ENCODE data around the gene FKBP5. TPM values are rescaled to one million over a fixed set of nuclear protein-coding genes. Genes with fewer than 3 reads are reported as not detected.
A peak's percentile ranks its signal among the peaks of the same experiment; 100 is the strongest.

The FKBP5 gene
- total RNA-seq, 1 donor from 2014 or later: 112 TPM

- no peaks in the 10 kb centered on the region for H3K36me3 ChIP-seq
- peaks cover 23 to 26% of the 10 kb centered on the region in 2 donors for H3K4me1 ChIP-seq
- peak overlapping the region in 1 of 2 donors; percentile 36 for H3K4me3 ChIP-seq
- no peaks in the 10 kb centered on the region for H3K27me3 ChIP-seq
- intact Hi-C loops (cut with DNase I): loop anchor here (10.0 kb wide), 1 partner anchor 1475 kb away; the partner anchor contains the start of gene SMIM29
- peak in 1 of 2 donors; percentile 80 for DNase-seq (ENCODE audit: low spot score in 2 of 2)
- no peaks in the 10 kb centered on the region for H3K9me3 ChIP-seq
- no peak for TF ChIP-seq CTCF (IDR thresholded peaks at IDR 0.05)
- H3K27ac ChIP-seq: peak overlapping the region; percentile 70 to 78
Measured at GRCh38 chr6:35719830-35720733, 31.4 kb upstream of the FKBP5 start.

- intact Hi-C loops (cut with DNase I): no loop called here
- TF ChIP-seq CTCF (IDR thresholded peaks at IDR 0.05): no peak
- peak overlapping the region; percentile 70 to 78 for H3K27ac ChIP-seq
- H3K36me3 ChIP-seq: no peaks in the 10 kb centered on the region
- no peaks in the 10 kb centered on the region for H3K9me3 ChIP-seq
- no peaks in the 10 kb centered on the region for H3K27me3 ChIP-seq
- H3K4me1 ChIP-seq: peaks cover 16 to 21% of the 10 kb centered on the region in 2 donors
- H3K4me3 ChIP-seq: peak overlapping the region in 1 of 2 donors; percentile 36
- DNase-seq (ENCODE audit: low spot score in 2 of 2): no peak
Measured at GRCh38 chr6:35719404-35719829, 30.7 kb upstream of the FKBP5 start.

- DNase-seq (ENCODE audit: low spot score in 2 of 2): no peak
- H3K27ac ChIP-seq: peak overlapping the region; percentile 70 to 78
- no peak overlapping the region for H3K4me3 ChIP-seq
Measured at GRCh38 chr6:35718911-35719381, 30.2 kb upstream of the FKBP5 start.

GRCh38 chr6:35718375-35718736 is 29.6 kb upstream of the FKBP5 start:
- no peak overlapping the region for H3K4me3 ChIP-seq
- H3K27ac ChIP-seq: peak overlapping the region; percentile 70 to 78
- H3K36me3 ChIP-seq: no peaks in the 10 kb centered on the region
- H3K27me3 ChIP-seq: no peaks in the 10 kb centered on the region
- intact Hi-C loops (cut with DNase I): no loop called here
- H3K4me1 ChIP-seq: peaks cover 12 to 13% of the 10 kb centered on the region in 2 donors
- no peaks in the 10 kb centered on the region for H3K9me3 ChIP-seq
- no peak for DNase-seq (ENCODE audit: low spot score in 2 of 2)
- TF ChIP-seq CTCF (IDR thresholded peaks at IDR 0.05): no peak

More at GRCh38 chr6:35718911-35719381, 30.2 kb upstream of the FKBP5 start:
- peaks cover 12 to 18% of the 10 kb centered on the region in 2 donors for H3K4me1 ChIP-seq
- no peaks in the 10 kb centered on the region for H3K36me3 ChIP-seq
- H3K27me3 ChIP-seq: no peaks in the 10 kb centered on the region
- no peak for TF ChIP-seq CTCF (IDR thresholded peaks at IDR 0.05)
- H3K9me3 ChIP-seq: no peaks in the 10 kb centered on the region
- intact Hi-C loops (cut with DNase I): no loop called here

- no peak for TF ChIP-seq CTCF (IDR thresholded peaks at IDR 0.05)
- no peak overlapping the region for H3K27ac ChIP-seq
- no peaks in the 10 kb centered on the region for H3K9me3 ChIP-seq
- DNase-seq (ENCODE audit: low spot score in 2 of 2): no peak
- H3K36me3 ChIP-seq: no peaks in the 10 kb centered on the region
- intact Hi-C loops (cut with DNase I): no loop called here
- H3K4me3 ChIP-seq: no peak overlapping the region
- peaks cover 12 to 13% of the 10 kb centered on the region in 2 donors for H3K4me1 ChIP-seq
- no peaks in the 10 kb centered on the region for H3K27me3 ChIP-seq
Measured at GRCh38 chr6:35717449-35718374, 29.0 kb upstream of the FKBP5 start.
